Measurements from ENCODE around the gene ZNF407.
A peak's percentile ranks its signal among the peaks of the same experiment; 100 is the strongest.
"Not testable (repeated sequence)": the region's sequence is repeated elsewhere in the genome, so short reads cannot be mapped to it uniquely, and the experiment has no call there.

Gene ZNF407

DNA sequence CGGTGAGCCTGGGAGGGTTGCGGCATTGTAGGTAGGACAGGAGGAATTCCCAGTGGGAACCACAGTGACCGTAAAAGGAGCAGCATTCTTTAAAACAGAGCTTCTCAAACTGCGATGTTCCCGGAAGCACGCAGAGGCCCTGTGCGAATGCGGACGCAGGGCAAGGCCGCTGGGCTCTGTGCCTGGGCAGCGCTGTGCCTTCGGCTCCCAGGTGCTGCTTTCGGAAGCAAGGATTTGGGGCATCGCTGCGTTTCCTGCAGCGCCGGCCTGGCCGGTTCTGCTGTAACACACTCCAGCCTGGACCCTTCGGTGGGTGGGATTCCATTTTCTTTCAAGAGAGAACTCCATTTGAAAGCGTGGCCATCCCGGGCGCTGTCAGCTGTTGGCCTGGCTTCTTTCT, 492.7 kb downstream of the ZNF407 start:
- H3K4me3 ChIP-seq (ENCODE audit: control insufficient read depth, low read depth, low read length): no peak overlapping the region
- DNase-seq (ENCODE audit: low read depth): no peak
- TF ChIP-seq, protein P1, sequence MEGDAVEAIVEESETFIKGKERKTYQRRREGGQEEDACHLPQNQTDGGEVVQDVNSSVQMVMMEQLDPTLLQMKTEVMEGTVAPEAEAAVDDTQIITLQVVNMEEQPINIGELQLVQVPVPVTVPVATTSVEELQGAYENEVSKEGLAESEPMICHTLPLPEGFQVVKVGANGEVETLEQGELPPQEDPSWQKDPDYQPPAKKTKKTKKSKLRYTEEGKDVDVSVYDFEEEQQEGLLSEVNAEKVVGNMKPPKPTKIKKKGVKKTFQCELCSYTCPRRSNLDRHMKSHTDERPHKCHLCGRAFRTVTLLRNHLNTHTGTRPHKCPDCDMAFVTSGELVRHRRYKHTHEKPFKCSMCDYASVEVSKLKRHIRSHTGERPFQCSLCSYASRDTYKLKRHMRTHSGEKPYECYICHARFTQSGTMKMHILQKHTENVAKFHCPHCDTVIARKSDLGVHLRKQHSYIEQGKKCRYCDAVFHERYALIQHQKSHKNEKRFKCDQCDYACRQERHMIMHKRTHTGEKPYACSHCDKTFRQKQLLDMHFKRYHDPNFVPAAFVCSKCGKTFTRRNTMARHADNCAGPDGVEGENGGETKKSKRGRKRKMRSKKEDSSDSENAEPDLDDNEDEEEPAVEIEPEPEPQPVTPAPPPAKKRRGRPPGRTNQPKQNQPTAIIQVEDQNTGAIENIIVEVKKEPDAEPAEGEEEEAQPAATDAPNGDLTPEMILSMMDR (conservative IDR thresholded peaks at IDR 0.05; ENCODE audit: control insufficient read depth, insufficient read depth, low read depth, low read length): no peak

DNA sequence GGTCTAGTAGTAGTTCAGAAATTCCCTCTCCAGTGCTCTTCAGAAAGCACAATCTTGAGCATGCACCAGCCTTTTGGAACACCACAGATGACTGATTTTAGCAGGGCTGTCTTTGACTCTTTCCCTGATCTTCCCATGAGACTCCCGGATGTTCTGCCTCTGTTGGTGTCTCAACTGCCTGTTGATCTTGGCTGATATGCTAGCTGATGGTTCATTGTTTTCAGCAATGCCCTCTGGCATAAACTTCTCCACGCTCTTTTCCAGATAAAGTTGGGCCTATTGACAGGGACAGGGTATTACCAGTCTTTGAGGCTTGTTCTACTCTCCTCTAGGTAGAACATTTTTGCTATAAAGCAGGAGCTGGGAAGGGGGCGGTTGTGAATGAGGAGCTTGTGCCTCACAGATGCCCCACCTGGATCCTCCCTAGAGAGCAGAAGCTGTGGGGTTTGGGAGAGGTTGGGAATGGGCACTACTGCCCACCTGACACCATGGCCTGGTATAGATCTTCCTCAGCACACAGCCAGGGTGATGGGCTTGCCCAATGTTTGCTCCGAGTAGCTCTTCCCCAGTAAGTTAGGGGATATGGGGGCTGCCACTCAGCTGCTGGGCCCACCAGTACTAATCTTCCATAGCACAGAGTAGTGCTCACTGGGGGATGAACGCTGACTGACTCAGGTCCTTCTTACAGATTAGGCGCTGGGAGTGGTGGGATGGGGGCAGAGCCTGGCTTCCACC, 500.0 kb downstream of the ZNF407 start:
- H3K4me3 ChIP-seq (ENCODE audit: control insufficient read depth, low read depth, low read length): no peak overlapping the region
- TF ChIP-seq, protein P1 (conservative IDR thresholded peaks at IDR 0.05; ENCODE audit: control insufficient read depth, insufficient read depth, low read depth, low read length): no peak
- no peak for DNase-seq (ENCODE audit: low read depth)

DNA sequence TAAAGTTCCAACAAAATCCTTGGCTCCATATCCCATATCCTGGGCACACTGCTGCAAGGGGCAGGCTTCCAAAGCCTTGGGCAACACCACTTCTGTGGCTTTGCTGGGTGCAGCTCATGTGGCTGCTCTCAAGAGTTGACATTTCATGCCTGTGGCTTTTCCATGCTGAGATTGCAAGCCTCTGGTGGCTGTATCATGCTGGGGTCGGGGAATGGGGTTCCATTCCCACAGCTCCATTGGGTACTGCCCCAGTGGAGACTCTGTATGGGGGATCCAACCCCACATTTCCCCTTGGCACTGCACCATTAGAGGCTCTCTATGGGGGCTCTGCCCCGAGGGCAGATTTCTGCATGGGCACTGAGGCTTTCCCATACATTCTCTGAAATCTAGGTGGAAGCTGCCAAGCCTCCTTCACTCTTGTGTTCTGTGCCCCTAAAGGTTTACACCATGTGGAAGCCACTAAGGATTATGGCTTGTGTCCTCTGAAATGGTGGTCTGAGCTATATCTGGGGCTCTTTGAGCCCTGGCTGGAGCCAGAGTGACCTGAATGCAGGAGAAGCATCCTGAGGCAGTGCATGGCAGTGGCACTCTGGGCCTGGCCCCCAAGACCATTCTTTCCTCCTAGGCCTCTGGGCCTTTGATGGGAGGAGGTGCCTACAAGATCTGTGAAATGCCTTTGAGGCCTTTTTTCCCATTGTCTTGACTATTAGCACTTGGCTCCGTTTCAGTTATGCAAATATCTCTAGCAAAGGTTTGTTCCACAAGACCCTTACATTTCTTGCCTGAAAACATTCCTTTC, 503.4 kb downstream of the ZNF407 start:
- TF ChIP-seq, protein P1 (conservative IDR thresholded peaks at IDR 0.05; ENCODE audit: control insufficient read depth, insufficient read depth, low read depth, low read length): no peak
- DNase-seq (ENCODE audit: low read depth): no peak

DNA sequence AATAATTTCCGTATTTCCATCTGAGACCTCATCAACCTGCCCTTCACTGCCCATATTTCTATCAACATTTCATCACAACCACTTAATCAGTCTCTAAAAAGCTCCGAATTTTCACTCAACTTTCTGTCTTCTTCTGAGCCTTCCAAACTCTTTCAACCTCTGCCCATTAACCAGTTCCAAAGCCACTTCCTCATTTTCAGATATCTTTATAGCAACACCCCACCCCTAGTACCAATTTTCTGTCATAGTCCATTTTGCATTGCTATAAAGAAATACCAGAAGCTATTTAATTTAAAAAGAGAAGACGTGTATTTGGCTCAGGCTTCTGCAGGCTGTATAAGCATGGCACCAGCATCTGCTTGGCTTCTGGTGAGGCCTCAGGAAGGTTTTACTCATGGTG, 504.2 kb downstream of the ZNF407 start:
- H3K4me3 ChIP-seq (ENCODE audit: control insufficient read depth, low read depth, low read length): no peak overlapping the region
- TF ChIP-seq, protein P1 (conservative IDR thresholded peaks at IDR 0.05; ENCODE audit: control insufficient read depth, insufficient read depth, low read depth, low read length): no peak
- no peak for DNase-seq (ENCODE audit: low read depth)

More for the DNA sequence above, 503.4 kb downstream of the ZNF407 start:
- H3K4me3 ChIP-seq (ENCODE audit: control insufficient read depth, low read depth, low read length): no peak overlapping the region

DNA sequence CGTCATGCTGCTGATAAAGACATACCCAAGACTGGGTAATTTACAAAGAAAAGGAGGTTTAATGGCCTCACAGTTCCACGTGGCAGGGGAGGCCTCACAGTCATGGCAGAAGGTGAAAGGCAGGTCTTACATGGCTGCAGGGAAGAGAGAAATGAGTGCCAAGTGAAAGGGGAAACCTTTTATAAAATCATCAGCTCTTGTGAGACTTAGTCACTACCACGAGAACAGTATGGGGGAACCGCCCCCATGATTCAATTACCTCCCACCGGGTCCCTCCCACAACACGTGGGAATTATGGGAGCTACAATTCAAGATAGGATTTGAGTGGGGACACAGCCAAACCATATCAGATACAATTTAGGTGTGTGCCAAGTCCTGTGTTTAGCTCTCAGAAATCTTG, 506.4 kb downstream of the ZNF407 start:
- not testable (repeated sequence) for H3K4me3 ChIP-seq (ENCODE audit: control insufficient read depth, low read depth, low read length)
- peak; percentile 23 for DNase-seq (ENCODE audit: low read depth)

DNA sequence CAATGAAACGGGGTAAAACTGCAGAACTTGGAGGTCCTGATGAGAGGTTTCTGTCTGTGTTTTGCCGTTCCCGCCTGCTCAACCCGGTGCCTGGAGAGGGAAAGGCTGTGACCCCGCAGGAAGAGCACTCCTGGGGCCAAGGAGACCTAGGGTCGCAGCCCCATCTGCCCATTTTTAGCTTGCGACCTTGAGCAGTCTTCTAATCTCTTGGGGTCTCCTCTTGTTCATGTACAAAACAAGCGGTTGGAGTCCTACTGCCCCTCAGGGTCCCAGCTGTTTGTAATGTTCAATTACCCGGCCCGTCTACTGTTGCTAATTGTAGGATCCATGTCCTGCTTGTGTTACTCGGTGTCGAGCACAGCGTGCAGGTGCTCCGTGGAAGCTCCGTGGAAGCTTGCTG, 506.8 kb downstream of the ZNF407 start:
- no peak for DNase-seq (ENCODE audit: low read depth)
- TF ChIP-seq, protein P1 (conservative IDR thresholded peaks at IDR 0.05; ENCODE audit: control insufficient read depth, insufficient read depth, low read depth, low read length): no peak
- H3K4me3 ChIP-seq (ENCODE audit: control insufficient read depth, low read depth, low read length): no peak overlapping the region

DNA sequence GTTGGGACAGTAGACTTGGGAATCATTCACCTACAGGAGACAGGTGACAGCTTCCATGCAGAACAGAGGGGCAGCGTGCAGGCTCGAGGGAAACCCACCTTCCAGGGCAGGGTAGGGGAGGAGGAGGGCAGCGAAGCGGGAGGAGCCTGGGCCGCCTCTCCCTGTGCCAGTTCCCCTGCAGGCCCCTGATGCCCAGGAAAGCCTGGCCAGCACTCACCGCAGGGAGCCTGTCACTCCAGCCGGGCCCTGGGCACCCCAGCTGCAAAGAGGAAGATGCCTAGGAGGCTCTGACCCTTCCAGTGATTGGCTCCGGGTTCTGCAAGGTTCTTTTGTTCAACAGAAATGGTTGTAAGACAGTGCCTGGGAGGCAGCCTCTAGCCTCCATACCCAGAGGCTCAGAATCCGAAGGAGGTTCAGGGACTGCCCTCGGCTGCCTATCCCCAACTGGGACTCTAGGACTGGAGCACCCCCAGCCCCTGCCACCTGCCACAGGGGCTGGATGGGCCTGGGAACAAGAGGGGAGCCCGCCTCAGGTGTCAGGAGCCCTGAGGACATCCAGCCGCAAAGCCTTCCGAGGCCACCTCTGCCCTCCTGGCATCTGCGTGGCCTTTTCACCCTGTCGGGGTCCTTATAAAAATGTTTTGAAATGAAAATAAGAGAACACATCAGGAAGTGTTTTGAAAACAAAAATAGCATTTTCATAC, 508.0 kb downstream of the ZNF407 start:
- no peak overlapping the region for H3K4me3 ChIP-seq (ENCODE audit: control insufficient read depth, low read depth, low read length)
- TF ChIP-seq, protein P1 (conservative IDR thresholded peaks at IDR 0.05; ENCODE audit: control insufficient read depth, insufficient read depth, low read depth, low read length): no peak
- DNase-seq (ENCODE audit: low read depth): no peak

Measured in fibroblast of mammary gland (primary cell).